Measurements from ENCODE around the gene NFATC2. TPM values are rescaled to one million over a fixed set of nuclear protein-coding genes. Genes with fewer than 3 reads are reported as not detected.

NFATC2 gene
- total and polyA plus RNA-seq, 2 donors = 2.1 to 8.8 TPM

DNA sequence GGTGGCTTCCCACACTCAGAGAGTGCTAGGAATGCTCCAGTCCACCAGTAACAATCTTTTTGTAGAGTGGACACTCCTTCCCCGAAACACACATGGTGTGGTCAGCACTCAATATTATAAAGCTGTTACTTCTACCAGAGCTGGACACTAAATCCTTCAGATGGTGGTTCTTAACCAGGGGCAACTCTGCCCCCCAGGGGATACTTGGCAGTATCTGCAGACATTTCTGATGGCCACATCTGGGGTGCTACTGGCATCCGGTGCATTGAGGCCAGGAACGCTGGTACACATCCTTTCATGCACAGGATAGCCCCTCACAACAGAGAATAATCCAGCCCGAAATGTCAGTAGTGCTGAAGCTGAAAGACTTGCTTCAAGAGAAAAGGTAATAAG lies 124.4 kb downstream of the NFATC2 start:
- H3K36me3 ChIP-seq (ENCODE audit: insufficient read depth) = no peaks in the 10 kb centered on the region
- no peaks in the 10 kb centered on the region for H3K4me1 ChIP-seq (ENCODE audit: insufficient read depth)
- no peak for DNase-seq (ENCODE audit: extremely low spot score)
- 96% methylated on average over 4 of the region's 4 CpGs for WGBS
- no peak overlapping the region for H3K4me3 ChIP-seq (ENCODE audit: low read depth, low read length)
- no peak overlapping the region for H3K27ac ChIP-seq (ENCODE audit: low read depth)

DNA sequence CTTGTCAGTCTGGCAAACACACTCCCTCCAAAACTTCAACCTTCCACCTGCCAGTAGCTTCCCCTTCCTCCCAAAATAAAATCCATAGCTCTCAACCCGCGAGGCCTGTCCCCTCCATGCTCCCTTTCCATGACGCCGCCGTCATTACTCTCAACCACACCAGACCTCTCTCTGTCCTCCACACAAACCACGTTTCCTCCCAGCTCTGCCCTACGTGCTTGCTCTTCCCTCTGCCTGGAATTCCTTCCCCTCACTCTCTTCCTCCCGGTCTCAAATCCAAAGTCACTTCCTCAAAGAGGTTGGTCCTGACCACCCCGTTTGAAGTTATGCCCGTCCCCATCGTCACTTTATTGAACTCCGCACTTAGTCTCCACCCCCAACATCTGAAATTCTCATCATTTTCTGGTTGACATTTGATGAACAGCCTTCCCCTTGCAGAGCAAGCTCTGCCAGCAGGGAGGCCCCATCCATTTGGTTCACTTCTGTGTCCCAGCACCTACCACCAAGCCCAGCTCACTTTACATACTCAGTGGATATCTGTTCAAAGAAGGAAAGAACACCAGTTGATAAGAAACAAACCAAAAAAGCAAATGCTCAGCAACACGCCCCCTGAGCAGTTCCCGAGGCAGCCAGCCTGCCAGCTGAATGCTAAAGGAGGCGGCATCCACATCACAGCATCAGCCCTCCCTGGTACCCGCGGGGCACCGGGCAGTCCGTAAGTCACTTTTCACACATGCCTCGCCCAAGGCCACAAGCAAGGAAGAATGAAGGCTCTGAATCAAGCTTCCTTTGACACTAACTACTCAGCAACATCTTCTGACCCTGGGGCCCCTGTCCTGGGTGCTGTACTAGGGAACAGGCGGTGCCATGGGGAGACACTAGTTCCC lies 125.0 kb downstream of the NFATC2 start:
- DNase-seq (ENCODE audit: extremely low spot score) = no peak
- 82% methylated on average over 21 of the region's 21 CpGs for WGBS
- no peaks in the 10 kb centered on the region for H3K4me1 ChIP-seq (ENCODE audit: insufficient read depth)
- H3K27ac ChIP-seq (ENCODE audit: low read depth) = no peak overlapping the region
- no peak overlapping the region for H3K4me3 ChIP-seq (ENCODE audit: low read depth, low read length)
- H3K36me3 ChIP-seq (ENCODE audit: insufficient read depth) = no peaks in the 10 kb centered on the region

DNA sequence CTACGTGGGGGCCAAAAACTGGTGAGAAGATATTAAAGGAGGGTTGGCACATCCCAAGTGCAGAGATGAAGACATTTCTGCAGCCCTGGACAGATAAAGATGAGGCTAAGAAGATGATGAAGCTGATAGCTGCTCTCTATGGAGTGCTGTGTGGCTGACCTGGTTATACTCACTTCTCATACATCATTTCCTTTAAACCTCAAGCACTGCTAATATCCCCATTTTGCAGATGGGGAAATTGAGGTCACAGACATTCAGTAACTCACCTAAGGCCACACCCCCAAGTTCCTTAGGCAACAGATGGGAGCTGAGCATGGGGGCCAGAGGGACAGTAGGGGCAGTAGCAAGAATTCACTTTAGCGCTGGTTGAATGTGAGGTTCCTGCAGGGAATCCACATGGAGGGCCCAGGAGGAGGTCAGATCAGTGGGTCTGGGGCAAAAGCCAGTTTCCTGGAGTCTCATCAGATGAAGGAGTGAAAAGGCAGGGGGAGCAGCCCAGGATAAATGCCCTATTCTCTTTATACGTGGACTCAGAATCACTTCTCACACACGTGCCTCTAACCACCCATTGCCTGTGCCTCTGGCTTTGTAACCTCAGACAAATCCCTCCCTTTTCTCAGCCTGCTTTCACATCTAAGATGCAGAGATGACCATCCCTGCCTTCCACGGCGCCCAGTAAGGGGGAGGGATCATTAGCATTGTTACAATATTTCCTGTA lies 125.8 kb downstream of the NFATC2 start:
- no peaks in the 10 kb centered on the region for H3K36me3 ChIP-seq (ENCODE audit: insufficient read depth)
- H3K27ac ChIP-seq (ENCODE audit: low read depth) = no peak overlapping the region
- 88% methylated on average over 6 of the region's 6 CpGs for WGBS
- H3K4me1 ChIP-seq (ENCODE audit: insufficient read depth) = no peaks in the 10 kb centered on the region
- DNase-seq (ENCODE audit: extremely low spot score) = no peak
- H3K4me3 ChIP-seq (ENCODE audit: low read depth, low read length) = no peak overlapping the region

DNA sequence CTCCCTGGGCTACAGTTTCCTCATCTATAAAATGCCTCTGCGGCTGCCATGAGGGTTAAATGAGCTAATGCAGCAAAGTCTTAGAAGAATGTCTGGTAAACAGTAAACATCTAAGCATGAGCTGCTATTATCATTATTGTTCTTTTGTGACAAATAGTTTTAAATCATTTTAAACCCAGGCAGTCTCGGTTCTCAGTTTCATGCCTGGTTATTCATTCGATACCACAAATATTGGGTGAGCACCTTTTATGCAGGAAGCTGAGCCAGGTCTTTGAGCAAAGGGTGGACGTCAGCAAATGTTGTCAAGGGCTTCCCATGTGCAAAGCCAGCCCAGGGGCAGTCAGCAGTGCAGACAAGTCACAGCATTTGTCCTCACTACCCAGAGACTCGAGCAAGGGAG lies 128.7 kb downstream of the NFATC2 start:
- no peaks in the 10 kb centered on the region for H3K36me3 ChIP-seq (ENCODE audit: insufficient read depth)
- no peak for DNase-seq (ENCODE audit: extremely low spot score)
- no peak overlapping the region for H3K27ac ChIP-seq (ENCODE audit: low read depth)
- no peaks in the 10 kb centered on the region for H3K4me1 ChIP-seq (ENCODE audit: insufficient read depth)
- WGBS = 91% methylated on average over 5 of the region's 5 CpGs
- no peak overlapping the region for H3K4me3 ChIP-seq (ENCODE audit: low read depth, low read length)

DNA sequence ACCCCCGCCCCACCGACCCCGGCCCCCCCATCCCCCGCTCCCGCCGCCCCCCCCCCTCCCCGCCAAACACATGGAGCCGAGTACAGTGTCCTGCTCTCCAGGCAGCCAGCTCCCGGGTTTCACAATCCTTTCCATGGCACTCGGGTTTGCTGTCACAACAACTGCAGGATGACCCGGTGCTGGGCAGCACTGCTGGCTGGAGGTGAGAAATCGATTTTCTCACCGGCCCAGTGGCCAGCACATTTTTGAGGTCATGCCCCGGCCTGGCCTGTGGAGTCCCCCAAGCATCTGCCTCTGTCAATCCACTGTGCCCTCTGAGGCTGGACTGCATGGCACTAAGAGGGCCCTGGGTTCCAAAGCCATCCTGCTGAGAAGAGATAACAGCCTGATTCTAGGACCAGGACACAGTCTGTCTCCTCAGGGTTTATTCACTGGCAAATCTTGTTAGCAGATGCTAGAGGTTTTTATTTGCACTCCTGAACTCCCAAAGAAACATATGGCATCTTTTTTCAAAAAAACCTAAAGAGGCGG lies 129.5 kb downstream of the NFATC2 start:
- Histone ChIP-seq H3K4me3 (ENCODE audit: low read depth, low read length) (no peak overlapping the region), H3K27ac (ENCODE audit: low read depth) (no peak overlapping the region), H3K36me3 (ENCODE audit: insufficient read depth) (no peaks in the 10 kb centered on the region), H3K4me1 (ENCODE audit: insufficient read depth) (no peaks in the 10 kb centered on the region)
- WGBS = 43% methylated on average over 15 of the region's 15 CpGs
- DNase-seq (ENCODE audit: extremely low spot score) = no peak

DNA sequence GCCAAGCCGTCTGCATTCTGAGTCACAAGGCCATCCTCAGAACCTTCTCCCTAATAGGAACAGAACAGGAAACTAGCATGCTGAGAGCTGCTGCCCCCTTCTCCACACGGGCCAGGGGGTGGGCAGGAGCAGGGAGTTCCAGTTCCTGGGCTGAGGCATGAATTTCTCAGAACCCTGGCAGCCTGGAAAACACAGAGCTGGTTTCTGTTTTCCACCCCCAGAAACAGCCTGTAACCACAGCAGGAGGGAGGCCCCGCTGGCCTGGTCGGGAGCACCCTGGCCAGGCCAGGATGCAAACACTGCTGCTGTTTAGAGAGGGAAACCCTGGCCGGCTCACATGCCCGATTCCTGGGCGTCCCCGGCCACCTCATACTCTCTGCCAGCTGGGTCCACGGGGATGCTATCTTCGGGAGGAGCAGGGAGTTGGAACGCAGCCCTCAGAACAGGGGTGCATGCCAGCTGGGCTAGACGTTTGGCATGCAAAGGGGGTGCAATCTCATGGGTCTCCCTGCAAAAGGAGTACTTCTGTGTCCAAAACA lies 130.1 kb downstream of the NFATC2 start:
- Histone ChIP-seq H3K36me3 (ENCODE audit: insufficient read depth) (no peaks in the 10 kb centered on the region), H3K4me3 (ENCODE audit: low read depth, low read length) (no peak overlapping the region), H3K27ac (ENCODE audit: low read depth) (peak overlapping the region; percentile 11), H3K4me1 (ENCODE audit: insufficient read depth) (no peaks in the 10 kb centered on the region)
- WGBS = 14% methylated on average over 12 of the region's 12 CpGs
- no peak for DNase-seq (ENCODE audit: extremely low spot score)

DNA sequence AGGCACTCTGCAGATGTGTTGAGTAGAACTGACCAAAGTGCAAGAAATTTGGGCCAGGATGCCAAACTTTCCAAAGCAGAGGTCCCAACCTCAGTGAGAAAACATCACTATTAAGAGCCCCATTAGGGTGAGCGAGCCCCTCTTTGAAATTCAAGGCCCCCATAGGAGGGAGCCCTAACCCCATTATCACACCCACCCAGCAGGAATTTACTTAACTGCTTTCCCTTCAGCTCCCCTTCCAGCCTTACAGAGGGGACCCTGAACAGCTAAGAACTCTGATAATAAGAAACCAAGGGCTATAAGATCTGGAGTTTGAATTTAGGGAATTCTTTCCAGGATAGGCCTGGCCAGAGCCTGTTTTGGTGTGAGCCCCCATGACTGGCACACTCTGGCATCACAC lies 130.6 kb downstream of the NFATC2 start:
- Histone ChIP-seq H3K4me1 (ENCODE audit: insufficient read depth) (no peaks in the 10 kb centered on the region), H3K4me3 (ENCODE audit: low read depth, low read length) (no peak overlapping the region), H3K36me3 (ENCODE audit: insufficient read depth) (no peaks in the 10 kb centered on the region), H3K27ac (ENCODE audit: low read depth) (peak overlapping the region; percentile 11)
- WGBS = 98% methylated on average over 1 of the region's 1 CpG
- no peak for DNase-seq (ENCODE audit: extremely low spot score)

DNA sequence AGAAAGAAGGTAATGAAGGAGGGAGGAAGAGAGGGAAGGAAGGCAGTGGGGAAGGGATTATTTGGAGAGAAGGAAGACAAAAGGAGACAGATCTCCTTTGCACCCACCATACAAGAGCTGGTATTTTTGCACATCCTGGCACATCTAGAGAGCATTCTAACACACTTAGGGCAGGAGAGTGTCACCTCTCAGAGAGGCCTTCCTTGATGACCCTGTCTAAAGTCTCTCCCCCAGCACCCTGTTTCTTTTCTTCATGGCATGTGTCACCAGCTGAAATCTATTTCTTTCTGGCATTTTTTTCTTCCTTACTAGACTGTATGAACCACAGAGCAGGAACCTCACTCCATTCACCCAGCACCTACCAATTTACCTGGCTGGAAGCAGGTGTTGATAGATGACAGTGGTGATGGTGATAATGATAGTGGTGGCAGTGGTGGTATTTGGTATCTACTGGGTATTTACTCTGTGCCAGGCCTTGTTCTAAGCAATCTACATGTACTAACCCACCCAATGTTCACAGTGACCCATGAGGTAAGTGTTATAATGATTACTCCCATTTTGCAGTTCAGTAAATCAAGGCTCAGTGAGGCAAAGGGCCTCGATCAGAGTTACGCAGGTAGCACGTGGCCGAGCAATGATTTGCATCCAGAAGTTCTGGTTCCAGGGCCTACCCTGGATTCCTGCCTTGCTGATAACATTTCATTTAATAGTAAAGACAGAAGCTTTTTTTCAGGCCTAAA lies 131.8 kb downstream of the NFATC2 start:
- Histone ChIP-seq H3K4me1 (ENCODE audit: insufficient read depth) (no peaks in the 10 kb centered on the region), H3K27ac (ENCODE audit: low read depth) (no peak overlapping the region), H3K36me3 (ENCODE audit: insufficient read depth) (no peaks in the 10 kb centered on the region), H3K4me3 (ENCODE audit: low read depth, low read length) (no peak overlapping the region)
- DNase-seq (ENCODE audit: extremely low spot score) = no peak
- WGBS = 97% methylated on average over 4 of the region's 4 CpGs

DNA sequence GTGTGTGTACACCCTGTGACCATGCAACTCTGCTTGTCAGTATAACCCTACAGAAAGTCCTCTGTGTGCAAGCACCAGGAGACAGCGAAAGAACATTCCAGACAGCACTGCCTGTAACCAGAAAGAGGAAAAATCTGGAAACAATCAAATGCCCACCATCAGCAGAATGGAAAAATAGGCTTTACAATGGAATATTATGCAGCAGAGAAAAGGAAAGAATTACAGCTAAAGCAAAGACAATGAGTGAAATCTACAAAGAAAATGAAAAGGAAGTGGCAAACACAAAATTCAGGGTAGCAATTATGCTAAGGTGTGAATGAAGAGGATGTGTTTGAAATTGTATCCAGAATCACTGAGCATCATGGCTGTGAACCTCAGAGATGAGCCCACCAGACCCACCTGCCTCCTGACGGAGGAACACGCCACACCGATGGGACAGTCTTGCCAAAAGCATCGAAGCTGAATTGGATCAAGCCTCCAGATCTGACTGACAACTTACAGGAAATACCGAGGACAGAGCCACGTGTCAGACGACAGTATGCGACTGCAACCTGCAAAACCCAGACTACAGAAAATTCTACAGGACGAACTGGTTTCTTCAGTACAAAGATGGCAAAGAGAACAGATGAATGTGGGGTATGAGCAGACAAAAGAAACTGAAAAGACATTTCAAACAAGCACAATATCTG lies 133.2 kb downstream of the NFATC2 start:
- no peaks in the 10 kb centered on the region for H3K4me1 ChIP-seq (ENCODE audit: insufficient read depth)
- DNase-seq (ENCODE audit: extremely low spot score) = no peak
- no peak overlapping the region for H3K27ac ChIP-seq (ENCODE audit: low read depth)
- WGBS = 87% methylated on average over 10 of the region's 10 CpGs
- no peaks in the 10 kb centered on the region for H3K36me3 ChIP-seq (ENCODE audit: insufficient read depth)
- H3K4me3 ChIP-seq (ENCODE audit: low read depth, low read length) = no peak overlapping the region

DNA sequence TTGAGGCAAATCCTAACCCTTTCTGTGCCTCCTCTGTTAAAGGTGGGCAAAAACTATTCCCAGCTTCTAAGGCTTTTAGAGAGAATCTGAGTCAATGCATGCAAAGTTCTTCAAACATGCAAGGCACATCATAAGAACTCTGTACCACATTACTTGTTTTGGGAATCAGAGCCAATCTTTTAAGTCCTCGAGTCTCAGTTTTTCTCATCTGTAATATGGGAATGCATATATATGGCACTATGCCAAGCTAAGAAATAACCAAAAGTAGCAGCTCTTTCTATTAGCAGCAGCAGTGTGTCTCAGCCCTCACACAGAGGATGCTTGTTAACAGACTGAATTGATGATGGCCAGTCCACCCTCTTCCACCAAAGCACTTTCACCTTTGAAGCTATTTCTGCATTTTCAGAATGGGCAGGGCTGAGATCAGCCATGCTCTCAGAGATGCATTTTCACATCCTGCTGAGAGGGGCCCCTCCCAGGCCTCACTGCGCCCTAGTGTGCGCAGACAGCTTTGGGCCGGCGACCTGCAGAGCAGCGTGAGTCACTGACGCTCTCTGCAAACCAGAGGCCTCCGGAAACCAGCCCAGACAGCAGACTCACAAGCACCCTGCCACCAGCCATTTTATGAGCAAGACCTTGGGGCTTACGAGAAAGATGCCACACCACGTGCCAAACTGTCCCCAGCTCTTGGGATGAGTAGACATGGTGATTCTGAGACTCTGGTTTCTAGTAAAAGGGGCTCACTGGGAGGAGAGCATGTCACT lies 138.0 kb downstream of the NFATC2 start:
- 80% methylated on average over 10 of the region's 10 CpGs for WGBS
- H3K27ac ChIP-seq (ENCODE audit: low read depth) = no peak overlapping the region
- no peak for DNase-seq (ENCODE audit: extremely low spot score)
- H3K36me3 ChIP-seq (ENCODE audit: insufficient read depth) = no peaks in the 10 kb centered on the region
- no peaks in the 10 kb centered on the region for H3K4me1 ChIP-seq (ENCODE audit: insufficient read depth)
- H3K4me3 ChIP-seq (ENCODE audit: low read depth, low read length) = no peak overlapping the region

DNA sequence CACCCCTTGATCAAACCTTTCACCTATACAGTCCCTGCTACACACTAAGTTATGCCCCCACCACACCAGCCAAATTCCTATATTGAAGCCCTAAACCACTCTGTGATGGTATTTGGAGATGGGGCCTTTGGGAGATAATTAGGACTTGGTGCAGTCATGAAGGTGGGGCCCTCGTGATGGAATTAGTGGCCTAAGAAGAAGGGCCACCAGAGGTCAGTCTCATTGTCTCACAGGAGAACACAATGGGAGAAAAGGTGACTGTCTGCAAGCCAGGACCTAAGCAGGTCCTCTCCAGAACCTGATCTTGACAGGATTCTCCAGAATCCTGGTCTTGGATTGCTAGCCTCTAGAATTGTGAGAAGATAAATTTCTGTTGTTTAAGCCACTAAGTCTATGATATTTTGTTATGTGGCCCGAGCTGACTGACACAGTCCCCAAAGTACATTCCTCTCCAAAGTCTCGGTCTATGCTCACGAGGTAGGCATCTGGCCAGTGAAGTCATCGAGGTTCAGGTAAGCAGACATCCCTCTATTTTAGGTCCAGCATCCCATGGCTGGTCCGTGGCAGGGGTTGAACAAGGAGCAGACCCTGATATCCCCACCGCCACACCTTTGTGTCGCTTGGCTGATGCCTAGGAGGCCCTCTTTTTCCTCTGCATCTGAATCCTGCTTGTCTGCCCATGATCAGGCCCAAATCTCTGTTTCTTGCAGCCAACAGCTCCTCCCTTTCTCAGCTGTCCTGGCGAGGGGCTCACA lies 138.9 kb downstream of the NFATC2 start:
- Histone ChIP-seq H3K36me3 (ENCODE audit: insufficient read depth) (no peaks in the 10 kb centered on the region), H3K27ac (ENCODE audit: low read depth) (no peak overlapping the region), H3K4me1 (ENCODE audit: insufficient read depth) (no peaks in the 10 kb centered on the region), H3K4me3 (ENCODE audit: low read depth, low read length) (no peak overlapping the region)
- no peak for DNase-seq (ENCODE audit: extremely low spot score)
- 96% methylated on average over 9 of the region's 9 CpGs for WGBS

DNA sequence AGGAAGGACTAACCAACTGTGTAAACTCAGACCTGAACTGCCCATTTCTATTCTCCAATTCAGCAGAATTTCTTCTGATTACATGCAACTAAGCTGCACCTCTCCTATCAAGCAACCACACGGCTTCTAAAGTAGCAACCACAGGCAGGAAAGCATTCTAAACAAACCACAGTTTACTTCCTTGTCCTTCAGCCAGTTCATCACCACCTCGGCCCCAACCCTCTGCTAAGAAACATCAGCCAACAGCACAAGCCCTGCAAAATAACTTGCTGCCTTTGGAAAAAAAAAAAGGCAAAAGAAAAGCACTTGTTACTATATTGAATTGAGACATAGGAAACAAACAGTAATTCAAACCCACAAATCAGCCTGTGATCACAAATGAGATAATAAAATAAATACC lies 140.3 kb downstream of the NFATC2 start:
- Histone ChIP-seq H3K36me3 (ENCODE audit: insufficient read depth) (no peaks in the 10 kb centered on the region), H3K4me1 (ENCODE audit: insufficient read depth) (no peaks in the 10 kb centered on the region), H3K27ac (ENCODE audit: low read depth) (no peak overlapping the region), H3K4me3 (ENCODE audit: low read depth, low read length) (no peak overlapping the region)
- WGBS = 36% methylated on average over 2 of the region's 2 CpGs
- DNase-seq (ENCODE audit: extremely low spot score) = no peak
